Calu3 (cell line): ENCODE data around the gene VRK3. TPM values are rescaled to one million over a fixed set of nuclear protein-coding genes. Genes with fewer than 3 reads are reported as not detected.

Experiments used
- BruUV-seq: library from RNA; stranded (reverse); fragments of 400-500 nt; replicated peaks from 2 replicates; lab custom pipeline; 2021; lab: Mats Ljungman, UMichigan
- CTCF ChIA-PET: fragments of 300-600 bp; sonication (Branson Sonifier 250); formaldehyde crosslinking; loops from one replicate; lab custom pipeline; 2022; ENCODE audit warnings: antibody characterized with exemption; lab: Charles Lee
- DNase-seq: peaks from one replicate; pipeline ENCODE4 v3.0.0; 2022
- H3K27ac Mint-ChIP-seq: one replicate; pipeline ENCODE4 v1.8.0; 2022; ENCODE audit warnings: mixed read lengths; ENCODE audit not compliant: unreplicated experiment
- H3K27me3 Mint-ChIP-seq: one replicate; pipeline ENCODE4 v1.8.0; 2022; ENCODE audit warnings: mixed read lengths; ENCODE audit not compliant: unreplicated experiment
- H3K36me3 Mint-ChIP-seq: one replicate; pipeline ENCODE4 v1.8.0; 2022; ENCODE audit warnings: mild to moderate bottlenecking, moderate library complexity, mixed read lengths; ENCODE audit not compliant: insufficient read depth, unreplicated experiment
- H3K4me1 Mint-ChIP-seq: one replicate; pipeline ENCODE4 v1.8.0; 2022; ENCODE audit warnings: mild to moderate bottlenecking, low read depth, mixed read lengths; ENCODE audit not compliant: unreplicated experiment
- H3K4me3 Mint-ChIP-seq: one replicate; pipeline ENCODE4 v1.8.0; 2022; ENCODE audit warnings: mild to moderate bottlenecking, low read depth, moderate library complexity, mixed read lengths; ENCODE audit not compliant: unreplicated experiment
- H3K9me3 Mint-ChIP-seq: one replicate; pipeline ENCODE4 v1.8.0; 2022; ENCODE audit warnings: low read depth, mixed read lengths; ENCODE audit not compliant: unreplicated experiment
- intact Hi-C: fragments of 100-400 bp; cut with micrococcal nuclease; formaldehyde crosslinking; loops from one replicate; pipeline ENCODE4 v1.10.0; 2022; ENCODE audit not compliant: unreplicated experiment
- total RNA-seq: library from RNA; stranded (reverse); gene quantifications from 2 replicates; pipeline ENCODE4 v1.2.3, GENCODE V29; 2022
- TF ChIP-seq, protein P1 (sequence below): fragments of 200-600 bp; IDR thresholded peaks from one replicate; pipeline ENCODE4 v1.8.0; 2022; ENCODE audit warnings: antibody characterized with exemption; ENCODE audit not compliant: unreplicated experiment

VRK3 gene
- total RNA-seq, 1 experiment from 2014 or later: 74.5 TPM

DNA sequence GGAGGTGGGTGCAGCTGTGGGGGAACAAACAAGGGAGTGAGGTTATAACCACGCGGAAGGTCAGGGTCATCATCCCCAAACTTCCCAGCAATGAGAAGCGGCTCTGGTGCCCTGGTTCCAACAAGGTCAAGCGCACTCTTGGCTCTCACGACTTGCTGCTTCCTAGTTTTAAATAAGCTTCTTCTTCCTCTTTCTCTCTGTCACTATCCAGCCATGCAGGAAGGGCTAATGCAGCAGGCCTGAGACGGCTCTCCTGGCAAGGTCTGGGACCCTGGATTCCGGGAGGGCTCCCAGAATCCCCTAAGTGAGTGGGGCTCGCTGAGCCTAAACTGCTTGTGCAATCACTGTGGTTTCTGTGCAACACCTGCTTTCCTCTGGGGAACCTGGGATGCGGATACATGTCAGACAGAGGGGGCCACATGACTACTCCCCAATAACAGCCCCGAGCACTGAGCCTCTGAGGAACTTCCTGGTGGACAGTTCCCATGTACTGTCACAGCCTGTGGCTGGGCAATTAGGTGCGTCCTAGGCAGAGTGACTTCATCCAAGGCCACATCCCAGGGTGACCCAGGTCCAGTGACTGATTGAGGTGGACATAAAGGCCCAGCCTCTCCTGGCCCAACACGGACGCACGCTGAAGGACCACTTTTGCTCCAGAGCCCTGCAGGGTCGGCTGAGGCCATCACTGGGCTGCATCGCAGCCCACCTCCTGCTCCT lies 24.2 kb downstream of the VRK3 start:
- Mint-ChIP-seq H3K4me3 (no peak overlapping the region), H3K4me1 (peaks cover 27% of the 10 kb centered on the region), H3K27ac (no peak overlapping the region), H3K9me3 (no peaks in the 10 kb centered on the region), H3K36me3 (peaks cover 26% of the 10 kb centered on the region), H3K27me3 (no peaks in the 10 kb centered on the region)
- DNase-seq: no peak
- intact Hi-C loops: no loop called here
- TF ChIP-seq, protein P1, sequence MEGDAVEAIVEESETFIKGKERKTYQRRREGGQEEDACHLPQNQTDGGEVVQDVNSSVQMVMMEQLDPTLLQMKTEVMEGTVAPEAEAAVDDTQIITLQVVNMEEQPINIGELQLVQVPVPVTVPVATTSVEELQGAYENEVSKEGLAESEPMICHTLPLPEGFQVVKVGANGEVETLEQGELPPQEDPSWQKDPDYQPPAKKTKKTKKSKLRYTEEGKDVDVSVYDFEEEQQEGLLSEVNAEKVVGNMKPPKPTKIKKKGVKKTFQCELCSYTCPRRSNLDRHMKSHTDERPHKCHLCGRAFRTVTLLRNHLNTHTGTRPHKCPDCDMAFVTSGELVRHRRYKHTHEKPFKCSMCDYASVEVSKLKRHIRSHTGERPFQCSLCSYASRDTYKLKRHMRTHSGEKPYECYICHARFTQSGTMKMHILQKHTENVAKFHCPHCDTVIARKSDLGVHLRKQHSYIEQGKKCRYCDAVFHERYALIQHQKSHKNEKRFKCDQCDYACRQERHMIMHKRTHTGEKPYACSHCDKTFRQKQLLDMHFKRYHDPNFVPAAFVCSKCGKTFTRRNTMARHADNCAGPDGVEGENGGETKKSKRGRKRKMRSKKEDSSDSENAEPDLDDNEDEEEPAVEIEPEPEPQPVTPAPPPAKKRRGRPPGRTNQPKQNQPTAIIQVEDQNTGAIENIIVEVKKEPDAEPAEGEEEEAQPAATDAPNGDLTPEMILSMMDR: no peak
- CTCF ChIA-PET: no interaction called here
- BruUV-seq: no TSS peak

DNA sequence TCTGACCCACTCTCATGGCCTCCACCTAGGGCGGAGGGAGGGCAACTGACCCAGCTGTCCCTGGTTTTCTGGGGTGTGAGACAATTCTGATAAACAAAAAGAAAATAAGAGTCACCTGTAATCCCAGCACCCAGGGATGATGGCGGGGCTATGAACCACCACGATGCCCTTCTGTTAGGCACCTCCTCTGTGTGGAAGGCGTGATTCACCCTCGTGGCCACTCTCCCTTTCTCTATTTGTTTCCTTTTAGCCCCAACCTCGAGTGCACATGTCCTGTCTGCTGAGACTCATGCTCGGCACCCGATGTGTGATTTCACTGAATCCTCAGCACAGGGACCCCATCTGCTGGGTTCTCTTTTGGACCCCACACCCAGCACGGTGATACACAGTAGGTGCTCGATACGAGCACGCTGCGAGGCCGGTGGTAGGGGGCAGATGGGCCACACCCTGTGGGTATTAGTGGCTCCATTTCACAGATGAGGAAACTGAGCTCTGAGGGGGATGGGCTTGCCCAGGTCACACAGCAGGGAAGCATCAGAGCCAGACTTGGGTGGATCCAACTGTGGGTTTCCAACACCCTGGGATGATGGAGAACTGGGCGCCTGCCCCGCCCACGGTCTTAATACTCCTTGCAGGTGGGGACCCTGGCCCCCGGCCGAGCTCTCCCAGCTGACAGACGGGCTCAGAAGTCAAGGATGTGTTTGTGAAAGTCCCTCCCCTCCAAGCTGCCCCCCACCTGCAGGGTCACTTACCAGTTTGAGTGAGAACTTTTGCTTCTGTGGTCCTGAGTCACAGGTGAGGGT lies 24.9 kb downstream of the VRK3 start:
- intact Hi-C loops: no loop called here
- TF ChIP-seq, protein P1: no peak
- H3K36me3 Mint-ChIP-seq: peaks cover 21% of the 10 kb centered on the region
- CTCF ChIA-PET: no interaction called here
- H3K4me3 Mint-ChIP-seq: no peak overlapping the region
- peaks cover 26% of the 10 kb centered on the region for H3K4me1 Mint-ChIP-seq
- H3K27ac Mint-ChIP-seq: no peak overlapping the region
- DNase-seq: no peak
- H3K27me3 Mint-ChIP-seq: no peaks in the 10 kb centered on the region
- no TSS peak for BruUV-seq
- no peaks in the 10 kb centered on the region for H3K9me3 Mint-ChIP-seq

DNA sequence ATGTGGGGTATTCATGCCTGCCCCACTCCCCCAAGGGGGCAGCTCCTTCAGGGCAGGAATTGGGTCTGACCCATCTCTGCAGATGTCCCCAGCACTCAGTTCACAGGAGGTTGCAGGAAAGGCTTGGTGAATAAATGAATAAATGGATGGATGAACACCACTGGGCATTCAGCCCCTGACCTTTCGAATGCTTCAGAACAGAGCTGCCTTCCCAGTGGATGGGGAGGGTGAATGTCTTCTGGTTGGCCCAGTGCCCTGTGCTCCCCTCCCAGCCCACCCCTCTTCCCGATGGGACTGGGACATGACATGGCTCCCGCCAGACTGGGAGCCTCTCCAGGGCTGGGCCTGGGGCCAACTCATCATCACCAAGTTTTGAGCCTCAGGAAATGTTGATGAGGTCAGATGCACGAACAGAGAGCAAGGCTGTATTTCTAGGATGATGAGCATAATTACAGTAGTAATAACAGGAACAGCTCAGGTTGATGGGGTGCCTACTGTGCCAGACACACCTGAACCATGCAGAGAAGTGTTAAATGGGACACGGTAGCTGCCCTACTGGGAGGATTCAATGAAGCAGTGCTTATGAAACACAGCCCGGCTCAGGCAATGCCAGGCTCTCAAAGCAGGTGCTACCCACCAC lies 25.7 kb downstream of the VRK3 start:
- Mint-ChIP-seq H3K27me3 (no peaks in the 10 kb centered on the region), H3K9me3 (no peaks in the 10 kb centered on the region), H3K4me3 (no peak overlapping the region), H3K36me3 (peaks cover 21% of the 10 kb centered on the region), H3K4me1 (peaks cover 18% of the 10 kb centered on the region), H3K27ac (no peak overlapping the region)
- TF ChIP-seq, protein P1: no peak
- BruUV-seq: no TSS peak
- intact Hi-C loops: no loop called here
- no peak for DNase-seq
- CTCF ChIA-PET: no interaction called here

DNA sequence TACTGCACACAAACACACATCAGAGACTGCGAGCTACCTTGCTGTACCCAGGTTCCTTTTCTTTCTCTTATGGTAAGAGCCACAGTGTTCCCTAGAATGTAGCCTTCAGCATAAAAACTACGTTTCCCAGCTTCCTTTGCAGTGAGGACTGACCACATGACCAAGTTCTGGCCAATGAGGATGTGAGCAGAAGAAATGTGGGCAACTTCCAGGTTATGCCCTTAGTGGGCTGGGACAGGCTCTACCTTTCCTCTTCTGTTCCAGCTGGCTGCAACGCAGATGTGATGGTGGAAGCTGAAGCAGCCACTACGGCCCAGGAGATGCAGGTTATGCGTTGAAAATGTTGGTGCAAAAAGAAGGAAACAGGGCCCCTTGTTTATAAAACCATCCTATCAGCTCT lies 27.5 kb downstream of the VRK3 start:
- CTCF ChIA-PET: no interaction called here
- peak; percentile 41 for DNase-seq
- H3K4me3 Mint-ChIP-seq: no peak overlapping the region
- peaks cover 22% of the 10 kb centered on the region for H3K36me3 Mint-ChIP-seq
- intact Hi-C loops: no loop called here
- H3K4me1 Mint-ChIP-seq: peaks cover under 1% of the 10 kb centered on the region
- H3K9me3 Mint-ChIP-seq: no peaks in the 10 kb centered on the region
- H3K27ac Mint-ChIP-seq: no peak overlapping the region
- no TSS peak for BruUV-seq
- TF ChIP-seq, protein P1: no peak
- H3K27me3 Mint-ChIP-seq: no peaks in the 10 kb centered on the region
